Choroid plexus epithelial cell (primary cell): ENCODE results near the gene SMLR1.
A peak's percentile ranks its signal among the peaks of the same experiment; 100 is the strongest.

Source experiments
- DNase-seq: peaks from one replicate; pipeline ENCODE4 v3.0.0-alpha.2; 2010; ENCODE audit warnings: low read depth
- H3K4me3 ChIP-seq: 2 replicates; pipeline ENCODE4 v1.5.1; 2011; ENCODE audit warnings: low read depth, mild to moderate bottlenecking, control low read depth, low read length, moderate library complexity
- TF ChIP-seq, protein P1 (sequence below): conservative IDR thresholded peaks from 2 replicates; pipeline ENCODE4 v1.5.1; 2011; ENCODE audit warnings: low read depth, mild to moderate bottlenecking, control low read depth, inconsistent platforms, low read length, moderate library complexity

Gene SMLR1

DNA sequence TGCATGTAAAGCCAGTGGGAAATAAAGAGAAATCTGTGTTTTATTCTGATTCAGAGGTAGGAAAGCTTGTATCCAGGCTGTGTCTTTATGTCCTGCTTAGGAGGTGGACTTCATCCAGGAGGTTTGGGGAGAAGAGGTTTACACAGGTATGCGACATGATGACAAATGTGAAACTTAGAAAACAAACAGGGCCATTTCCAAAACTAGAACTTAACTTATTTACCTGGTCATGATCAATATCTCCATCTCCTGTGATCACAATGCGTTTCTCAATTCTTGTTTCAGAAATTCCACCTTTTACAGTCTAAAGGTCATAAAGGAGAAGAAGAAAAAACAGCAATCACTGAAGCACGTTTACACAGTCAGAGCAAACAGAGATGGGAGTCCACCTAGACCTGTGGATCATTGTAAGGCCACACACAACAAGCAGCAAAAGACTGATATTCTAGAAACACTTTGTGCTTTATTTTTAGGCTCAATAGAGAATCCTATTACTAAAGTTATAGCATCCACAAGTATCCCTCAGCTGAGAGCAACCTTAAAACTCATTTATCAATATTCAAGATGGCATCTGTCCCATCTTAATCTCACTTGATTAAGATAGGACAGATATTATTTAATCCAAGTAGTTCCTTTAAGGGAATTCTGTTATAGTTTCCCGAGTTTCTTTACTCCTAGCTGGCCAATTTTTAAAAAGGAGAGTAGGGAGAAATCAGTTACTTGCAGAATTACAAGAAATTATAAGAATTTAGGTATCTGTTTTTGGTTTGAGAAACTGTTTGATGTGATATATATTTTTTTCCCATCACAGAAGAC, 36.4 kb downstream of the SMLR1 start:
- H3K4me3 ChIP-seq, result no peak overlapping the region
- DNase-seq, result no peak
- TF ChIP-seq, protein P1, sequence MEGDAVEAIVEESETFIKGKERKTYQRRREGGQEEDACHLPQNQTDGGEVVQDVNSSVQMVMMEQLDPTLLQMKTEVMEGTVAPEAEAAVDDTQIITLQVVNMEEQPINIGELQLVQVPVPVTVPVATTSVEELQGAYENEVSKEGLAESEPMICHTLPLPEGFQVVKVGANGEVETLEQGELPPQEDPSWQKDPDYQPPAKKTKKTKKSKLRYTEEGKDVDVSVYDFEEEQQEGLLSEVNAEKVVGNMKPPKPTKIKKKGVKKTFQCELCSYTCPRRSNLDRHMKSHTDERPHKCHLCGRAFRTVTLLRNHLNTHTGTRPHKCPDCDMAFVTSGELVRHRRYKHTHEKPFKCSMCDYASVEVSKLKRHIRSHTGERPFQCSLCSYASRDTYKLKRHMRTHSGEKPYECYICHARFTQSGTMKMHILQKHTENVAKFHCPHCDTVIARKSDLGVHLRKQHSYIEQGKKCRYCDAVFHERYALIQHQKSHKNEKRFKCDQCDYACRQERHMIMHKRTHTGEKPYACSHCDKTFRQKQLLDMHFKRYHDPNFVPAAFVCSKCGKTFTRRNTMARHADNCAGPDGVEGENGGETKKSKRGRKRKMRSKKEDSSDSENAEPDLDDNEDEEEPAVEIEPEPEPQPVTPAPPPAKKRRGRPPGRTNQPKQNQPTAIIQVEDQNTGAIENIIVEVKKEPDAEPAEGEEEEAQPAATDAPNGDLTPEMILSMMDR, result no peak

DNA sequence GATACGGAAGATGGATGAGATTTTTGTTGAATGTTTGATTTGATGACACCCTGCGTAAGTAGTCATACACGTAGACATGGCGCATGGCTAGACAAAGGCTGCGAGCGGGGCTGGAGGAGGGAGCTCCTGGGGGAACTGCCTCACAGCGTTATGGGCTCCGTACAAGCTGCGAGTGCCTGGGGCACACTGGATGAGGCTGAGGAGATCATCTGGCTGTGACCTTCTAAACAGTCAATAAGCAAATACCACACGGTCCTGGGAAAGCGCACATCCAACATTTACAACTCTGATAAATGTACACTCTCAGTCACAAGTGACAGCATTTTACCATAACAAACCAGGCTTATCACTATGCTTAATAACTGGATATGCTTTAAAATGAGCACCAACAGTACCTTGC, 37.1 kb downstream of the SMLR1 start:
- TF ChIP-seq, protein P1, result no peak
- H3K4me3 ChIP-seq, result no peak overlapping the region
- DNase-seq, result no peak

DNA sequence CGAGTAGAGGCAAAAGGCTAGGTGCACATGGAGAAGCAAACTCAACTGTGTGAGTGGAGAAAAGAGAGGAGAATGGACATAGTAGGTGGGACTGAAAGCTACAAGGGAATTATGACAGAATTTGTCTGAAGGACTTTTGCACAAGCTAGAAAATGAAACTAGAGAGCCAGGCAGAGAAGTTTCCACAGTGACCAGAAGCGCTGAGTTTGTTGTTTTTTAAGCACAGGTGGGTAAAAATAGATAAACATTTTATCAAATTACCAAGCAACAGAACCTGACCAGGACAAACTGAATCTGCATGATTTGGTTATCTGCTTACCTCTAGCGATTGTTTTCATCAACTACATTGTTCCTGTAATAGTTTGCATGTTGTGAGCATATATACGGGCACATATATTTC, 38.6 kb downstream of the SMLR1 start:
- TF ChIP-seq, protein P1, result no peak
- H3K4me3 ChIP-seq, result no peak overlapping the region
- DNase-seq, result no peak

DNA sequence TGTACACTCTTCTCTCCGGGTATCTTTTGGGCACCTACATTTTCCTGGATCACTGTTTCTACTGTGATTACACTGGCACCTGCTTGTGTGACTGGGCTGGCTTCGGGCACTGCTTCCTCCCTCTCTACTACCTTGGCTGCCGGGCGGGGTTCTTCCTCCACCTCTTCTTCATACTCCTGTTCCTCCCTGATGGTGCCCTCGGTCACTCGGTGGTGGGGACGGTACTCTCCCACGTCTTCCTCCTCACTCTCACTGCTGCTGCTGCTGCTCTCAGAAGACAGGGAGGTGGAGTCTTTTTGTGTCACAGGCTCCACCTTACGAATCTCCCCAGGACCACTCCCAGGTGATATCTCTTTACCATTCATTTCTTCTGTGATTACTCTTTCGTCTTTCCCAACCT, 42.5 kb downstream of the SMLR1 start:
- TF ChIP-seq, protein P1, result no peak

DNA sequence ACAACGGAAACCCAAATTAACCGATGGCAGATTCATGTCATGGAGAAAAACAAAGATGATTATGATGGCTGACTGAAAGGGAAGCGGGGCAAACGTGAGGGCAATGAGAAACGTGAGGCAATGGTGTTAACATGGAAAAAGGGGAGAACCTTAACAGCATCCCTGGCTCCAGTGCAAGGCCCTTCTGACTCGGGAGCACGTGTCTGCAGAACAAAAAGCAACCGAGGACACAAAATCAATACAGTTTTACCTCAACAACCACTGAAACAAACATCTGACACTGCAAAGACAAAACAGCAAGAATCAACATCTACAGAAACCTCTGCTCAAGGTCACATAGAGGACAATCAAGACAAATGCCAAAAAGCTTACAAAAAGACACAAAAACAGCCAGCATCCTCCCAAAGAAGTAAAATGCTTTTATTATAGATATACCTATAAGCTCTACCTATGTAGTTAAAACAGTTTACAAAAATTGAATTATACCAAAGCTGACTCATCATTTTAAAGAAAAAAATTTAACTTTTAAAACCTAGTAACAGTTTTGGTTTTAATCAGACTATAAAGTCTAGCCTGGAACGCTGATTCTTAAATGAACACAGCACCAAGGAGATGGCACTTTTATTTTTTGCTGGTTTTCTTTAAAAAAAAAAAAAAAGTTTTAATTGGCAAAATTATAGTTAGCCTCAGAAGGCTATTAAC, 43.1 kb downstream of the SMLR1 start:
- no peak overlapping the region for H3K4me3 ChIP-seq
- TF ChIP-seq, protein P1, result no peak
- no peak for DNase-seq

More for the DNA sequence above, 42.5 kb downstream of the SMLR1 start:
- DNase-seq, result no peak
- H3K4me3 ChIP-seq, result no peak overlapping the region

DNA sequence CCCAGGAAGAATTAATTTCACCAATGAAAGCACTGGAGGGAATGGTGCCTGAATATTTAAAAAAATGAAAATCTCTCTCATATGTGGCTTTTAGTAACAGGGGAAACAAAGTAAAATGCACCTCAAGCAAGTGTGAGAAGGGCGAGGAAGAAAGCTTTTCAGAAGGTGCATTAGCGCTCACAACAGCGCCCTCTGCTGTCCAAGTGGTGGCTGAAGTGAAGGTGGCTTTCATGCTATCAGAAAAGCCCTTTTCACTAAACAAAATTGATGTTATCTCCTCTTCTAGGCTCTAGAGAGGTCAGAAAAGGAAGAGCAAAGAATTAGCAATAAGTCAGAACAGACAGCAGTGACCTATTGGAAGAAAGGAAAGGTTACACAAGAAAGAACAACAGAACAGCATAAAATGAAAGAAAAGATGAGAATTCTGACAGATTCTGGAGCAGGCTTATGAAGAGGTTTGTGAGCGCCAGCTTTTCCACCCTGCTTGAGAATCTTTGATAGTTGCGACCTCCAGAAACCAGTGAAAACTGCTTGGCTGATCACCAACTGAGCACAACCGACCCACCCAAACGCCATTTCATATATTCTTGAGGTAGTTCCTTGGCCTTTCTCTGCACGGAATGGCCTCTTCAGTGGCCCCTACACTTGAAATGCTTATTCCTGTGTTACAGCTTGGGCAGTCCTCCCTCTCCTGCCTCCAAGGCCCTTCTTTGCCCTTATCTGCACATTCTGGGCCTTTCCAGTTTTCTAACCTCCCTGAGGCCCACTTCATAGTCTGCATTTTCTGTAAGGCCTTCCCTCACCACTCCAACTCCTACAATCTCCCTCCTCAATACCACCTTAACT, 45.3 kb downstream of the SMLR1 start:
- TF ChIP-seq, protein P1, result peak; percentile 95
- H3K4me3 ChIP-seq, result no peak overlapping the region
- peak; percentile 69 for DNase-seq
